Neural cell (in vitro differentiated cells): ENCODE measurements around the gene DACT2.

Source experiments
- CTCF ChIP-seq: fragments of 450-650 bp; IDR thresholded peaks from 2 replicates; pipeline ENCODE4 v1.5.1; 2014; ENCODE audit warnings: antibody characterized with exemption, mild to moderate bottlenecking, moderate library complexity; ENCODE audit not compliant: poor library complexity, severe bottlenecking
- MXI1 ChIP-seq: fragments of 450-650 bp; conservative IDR thresholded peaks from 2 replicates; pipeline ENCODE4 v1.6.1; 2014; ENCODE audit warnings: antibody characterized with exemption, mild to moderate bottlenecking; ENCODE audit not compliant: poor library complexity, severe bottlenecking
- RAD21 ChIP-seq: fragments of 450-650 bp; conservative IDR thresholded peaks from 2 replicates; pipeline ENCODE4 v1.6.1; 2014; ENCODE audit warnings: antibody characterized with exemption, mild to moderate bottlenecking, moderate library complexity

GRCh38 chr6:168311410-168312124 is 8.0 kb downstream of the DACT2 start:
- TF ChIP-seq CTCF (no peak), MXI1 (no peak), RAD21 (no peak)
